Spleen (tissue), 7 donors: ENCODE measurements around the gene CITED2.

Experiments
- CTCF ChIP-seq, 11 experiments: fragments of 200-600 bp in 7 of 11; fragments of 450-650 bp in 4 of 11; sonication (generic) in 4 of 11; IDR thresholded peaks in 8 of 11; conservative IDR thresholded peaks in 3 of 11; 1 replicate in 7 of 11; 2 replicates in 4 of 11; pipeline versions ENCODE4 v1.4.0 to v1.8.0; 2016 to 2021; ENCODE audit warnings: antibody characterized with exemption in 11 of 11, inconsistent platforms in 4 of 11, mild to moderate bottlenecking in 1 of 11
- POLR2AphosphoS5 ChIP-seq, 3 donors: sonication (generic); formaldehyde crosslinking; IDR thresholded peaks; one replicate each; pipeline ENCODE4 v1.5.1; 2017; ENCODE audit warnings: antibody characterized with exemption in 3 of 3
- donor health status: DM: no; HTN: no; CAD: no; lungs with moderate emphysema.
- donor health status: DM: no; HTN: no; CAD: no.
- donor health status: DM: no; HTN: no; CAD: no.

- TF ChIP-seq POLR2AphosphoS5 (IDR thresholded peaks at IDR 0.05) (no peak), CTCF (IDR thresholded peaks at IDR 0.05 in 8 of 11, conservative IDR thresholded peaks at IDR 0.05 in 3 of 11) (no peak)
Measured at GRCh38 chr6:139361211-139361610, 13.2 kb downstream of the CITED2 start.
